GM18499 (cell line): ENCODE data around the gene CTTN.

Experiments used
- ATAC-seq: cut with Tn5 transposase; IDR thresholded peaks from one replicate; pipeline ENCODE4 v1.9.1; 2021; ENCODE audit warnings: moderate number of reproducible peaks; ENCODE audit not compliant: insufficient read depth, unreplicated experiment

The CTTN gene

GRCh38 chr11:70423523-70424505, 25.5 kb downstream of the CTTN start:
- ATAC-seq = no peak

GRCh38 chr11:70424765-70425344, 26.5 kb downstream of the CTTN start:
- no peak for ATAC-seq

DNA sequence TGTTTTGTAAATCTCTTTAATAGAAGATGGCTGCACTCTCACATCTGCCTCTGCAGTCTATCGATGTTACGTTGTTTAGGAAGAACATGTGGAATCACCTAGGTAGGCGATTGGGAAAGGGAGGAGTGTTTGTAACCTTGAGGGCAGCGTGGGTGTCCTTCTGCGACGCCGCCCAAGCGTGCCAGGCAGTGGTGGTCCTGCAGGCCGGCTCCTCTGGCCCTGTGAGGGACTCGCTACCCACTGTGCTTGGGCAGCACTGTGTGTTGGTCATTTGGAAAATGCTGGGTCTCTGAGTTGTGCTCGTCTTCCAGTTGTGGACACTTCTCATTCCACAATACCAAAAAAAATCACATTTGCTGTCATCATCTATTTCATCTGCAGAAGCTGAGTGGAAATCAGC, 29.1 kb downstream of the CTTN start:
- ATAC-seq = no peak

- ATAC-seq = no peak
These were observed 30.5 kb downstream of the CTTN start for GRCh38 chr11:70428701-70429427.

- ATAC-seq = no peak
These were observed 31.0 kb downstream of the CTTN start for GRCh38 chr11:70429428-70429705.

DNA sequence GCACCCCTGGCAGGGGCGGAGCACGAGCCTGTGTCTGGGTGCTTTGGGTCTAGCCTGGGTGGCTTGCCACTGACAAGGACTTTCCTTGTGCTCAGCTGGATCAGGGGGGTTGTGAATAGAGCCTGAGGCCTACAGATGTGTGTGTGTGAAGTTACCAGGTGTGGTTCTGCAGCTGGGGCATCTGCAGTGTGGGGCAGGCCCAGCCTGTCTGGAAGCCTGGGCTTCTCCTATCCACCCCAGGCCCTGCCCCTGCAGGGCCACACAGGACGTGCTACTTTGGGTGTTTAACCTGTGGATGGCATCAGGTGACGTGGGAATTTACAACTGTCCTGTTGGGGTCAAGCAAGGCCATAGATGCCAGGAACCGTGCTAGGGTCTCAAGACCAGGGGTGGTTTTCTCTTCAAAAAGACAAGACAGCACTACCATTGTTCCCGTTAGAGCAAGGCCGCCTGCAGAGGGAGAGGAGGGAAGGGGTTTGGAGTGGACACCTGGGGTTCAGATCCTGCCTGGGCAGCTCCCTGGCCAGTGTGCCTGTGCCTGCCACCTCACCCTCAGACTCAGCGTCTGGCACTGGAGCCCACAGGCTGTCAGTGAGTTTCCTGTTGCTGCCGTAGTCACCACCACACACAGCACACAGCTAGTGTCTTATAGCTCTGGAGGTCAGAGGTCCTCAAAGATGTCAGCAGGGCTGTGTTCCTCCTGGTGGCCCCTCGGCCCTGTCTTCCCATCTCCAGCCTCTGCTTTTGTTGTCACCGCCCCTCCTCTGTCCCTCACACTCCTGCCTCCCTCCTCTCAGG, 31.6 kb downstream of the CTTN start:
- ATAC-seq = no peak

DNA sequence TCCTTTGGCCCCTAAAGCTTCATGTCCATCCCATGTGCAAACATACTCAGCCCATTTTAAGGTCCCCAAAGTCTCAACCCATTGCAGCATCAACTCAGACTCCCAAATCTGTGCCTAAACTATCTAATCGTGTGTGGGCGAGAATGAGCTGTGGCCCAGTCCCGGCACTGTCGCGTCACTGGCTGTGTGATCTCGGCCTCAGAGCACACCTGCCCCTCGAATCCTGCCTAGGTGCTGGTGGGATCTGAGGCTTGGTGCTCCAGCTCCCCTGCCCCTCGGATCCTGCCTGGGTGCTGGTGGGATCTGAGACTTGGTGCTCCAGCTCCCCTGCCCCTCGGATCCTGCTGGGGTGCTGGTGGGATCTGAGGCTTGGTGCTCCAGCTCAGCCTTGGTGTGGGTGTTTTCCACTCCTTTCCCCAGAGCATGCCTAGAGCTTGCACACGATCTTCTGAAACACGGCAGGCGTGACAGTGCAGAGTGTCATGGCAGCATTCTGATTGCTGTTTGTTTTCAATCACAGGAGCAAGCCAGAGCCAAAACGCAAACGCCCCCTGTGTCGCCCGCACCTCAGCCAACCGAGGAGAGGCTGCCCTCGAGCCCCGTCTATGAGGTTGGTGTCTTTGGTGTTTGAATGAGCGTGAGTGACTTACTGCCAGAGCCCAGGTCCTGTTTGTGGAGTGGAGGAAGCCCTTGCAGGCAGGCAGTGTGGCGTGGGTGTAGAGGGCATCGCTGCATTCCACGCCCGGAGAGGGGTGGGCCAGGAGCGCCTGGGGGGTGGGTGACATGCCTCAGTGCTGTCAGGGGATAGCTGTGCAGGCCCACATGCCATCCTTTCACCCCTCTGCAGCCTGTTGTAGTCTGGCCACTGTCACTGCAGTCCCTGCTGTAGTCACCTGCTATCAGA, 32.6 kb downstream of the CTTN start:
- no peak for ATAC-seq

DNA sequence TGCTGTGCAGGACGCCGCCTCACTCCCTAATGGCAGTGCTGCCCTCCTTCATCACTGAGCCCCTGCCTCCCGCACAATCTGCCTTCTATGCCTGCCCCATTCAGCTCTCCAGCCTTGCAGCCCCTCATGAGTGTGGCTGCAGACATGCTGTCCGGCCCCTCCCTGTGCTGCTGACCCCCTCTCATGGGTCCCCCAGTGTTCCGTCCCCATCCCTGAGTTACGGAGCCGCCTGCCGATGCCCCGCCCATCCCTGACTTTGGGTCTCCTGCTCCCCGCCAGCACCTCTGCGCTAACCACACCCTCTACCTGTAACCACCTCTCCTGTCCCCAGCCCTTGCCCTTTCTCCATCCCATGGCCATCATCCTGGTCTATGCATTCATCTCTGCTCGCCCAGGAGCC, 33.3 kb downstream of the CTTN start:
- ATAC-seq = no peak

DNA sequence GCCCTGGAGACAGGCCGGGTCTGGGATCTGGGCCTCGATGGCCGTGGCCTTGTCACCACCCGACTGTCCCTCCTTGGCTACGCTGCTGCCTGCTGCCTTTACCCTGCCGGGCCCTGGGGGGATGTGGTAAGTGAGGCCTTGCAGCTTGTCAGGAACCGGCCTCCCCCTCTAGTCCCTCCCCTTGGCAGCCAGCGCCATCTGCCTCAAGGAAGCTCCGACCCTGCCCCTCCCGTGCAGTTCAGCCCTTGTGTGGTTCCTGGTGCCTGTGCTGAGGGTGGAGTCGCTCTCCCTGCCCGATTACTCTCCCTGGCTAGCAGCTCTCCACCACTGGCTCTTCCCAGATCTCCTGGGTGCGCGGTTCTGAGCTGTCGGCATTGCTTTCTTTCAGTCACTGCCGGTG, 33.7 kb downstream of the CTTN start:
- no peak for ATAC-seq

DNA sequence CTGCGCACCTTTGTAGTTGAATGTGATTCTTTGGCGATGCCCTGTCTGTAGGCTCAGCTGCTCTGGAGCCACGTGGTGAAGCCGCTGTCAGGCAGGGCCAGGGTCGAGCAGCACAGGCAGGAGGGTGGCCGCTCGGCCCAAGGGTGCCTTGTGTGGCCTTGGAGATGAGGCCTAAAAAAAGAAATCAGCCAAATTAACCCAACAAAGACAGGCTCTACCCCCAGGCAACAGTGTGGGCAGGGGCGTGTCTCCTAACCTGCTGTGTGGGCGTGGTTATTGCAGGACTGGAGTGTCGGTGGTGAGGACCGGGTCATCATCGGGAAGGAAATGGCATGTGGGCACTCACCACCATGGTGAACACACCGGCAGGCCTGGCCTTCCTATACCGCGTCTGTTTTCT, 34.3 kb downstream of the CTTN start:
- ATAC-seq = no peak

GRCh38 chr11:70433038-70433437, 34.7 kb downstream of the CTTN start:
- ATAC-seq = no peak

DNA sequence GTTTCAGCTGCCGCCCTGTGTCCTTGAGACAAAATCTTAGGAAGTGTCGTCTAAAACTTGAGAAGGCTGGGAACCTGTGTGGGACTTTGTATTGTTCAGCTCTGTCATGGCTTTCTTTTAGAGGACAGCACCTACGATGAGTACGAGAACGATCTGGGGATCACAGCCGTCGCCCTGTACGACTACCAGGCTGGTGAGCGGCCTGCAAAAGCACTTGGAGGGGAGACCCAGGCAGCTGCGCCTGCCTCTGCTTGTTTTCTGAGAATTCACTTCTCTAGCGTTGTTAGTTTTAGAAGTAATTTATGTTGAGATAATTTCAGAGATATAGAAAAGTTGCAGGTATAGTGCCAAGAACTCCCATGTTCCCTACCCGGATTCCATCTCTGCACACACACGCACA, 35.2 kb downstream of the CTTN start:
- no peak for ATAC-seq

DNA sequence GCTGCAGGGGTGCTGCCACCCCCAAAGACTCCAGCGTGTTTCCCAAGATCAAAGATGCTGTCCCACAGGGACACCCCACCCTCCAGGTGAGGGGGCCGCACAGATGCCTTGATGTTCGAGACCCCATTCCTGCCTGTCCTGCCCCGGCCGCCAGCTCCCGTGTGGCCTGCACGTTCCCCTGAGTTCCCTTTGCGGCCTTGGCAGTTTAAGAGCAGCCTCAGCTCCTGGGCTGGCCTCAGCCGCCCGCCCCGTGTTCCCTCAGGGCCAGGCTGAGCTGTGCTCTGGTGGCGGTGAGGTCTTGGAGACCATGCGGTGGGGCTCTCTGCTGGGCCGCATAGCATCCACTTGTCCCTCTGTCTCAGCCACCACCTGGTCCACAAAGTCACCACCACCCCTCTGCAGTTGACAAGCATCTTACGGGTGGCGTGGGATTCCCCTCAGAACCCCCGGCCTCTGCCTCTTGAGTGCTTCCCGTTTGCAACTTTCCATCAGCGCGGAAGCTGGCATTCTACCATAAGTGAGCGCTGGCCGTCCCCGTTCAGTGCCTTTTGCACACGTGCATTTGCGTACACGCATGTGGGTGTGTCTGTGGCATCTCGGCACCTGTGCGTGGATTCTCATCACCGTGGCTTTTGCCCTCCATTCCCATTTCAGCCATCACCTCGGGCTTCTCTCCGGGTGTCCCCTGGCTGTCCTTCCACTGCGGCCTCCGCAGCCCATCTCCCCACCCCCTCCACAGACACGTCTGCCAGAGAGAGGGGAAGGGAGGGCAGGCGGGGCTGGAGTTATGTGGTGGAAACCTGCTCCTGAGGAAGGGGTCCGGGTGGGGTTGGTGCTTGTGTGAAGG, 35.9 kb downstream of the CTTN start:
- no peak for ATAC-seq

DNA sequence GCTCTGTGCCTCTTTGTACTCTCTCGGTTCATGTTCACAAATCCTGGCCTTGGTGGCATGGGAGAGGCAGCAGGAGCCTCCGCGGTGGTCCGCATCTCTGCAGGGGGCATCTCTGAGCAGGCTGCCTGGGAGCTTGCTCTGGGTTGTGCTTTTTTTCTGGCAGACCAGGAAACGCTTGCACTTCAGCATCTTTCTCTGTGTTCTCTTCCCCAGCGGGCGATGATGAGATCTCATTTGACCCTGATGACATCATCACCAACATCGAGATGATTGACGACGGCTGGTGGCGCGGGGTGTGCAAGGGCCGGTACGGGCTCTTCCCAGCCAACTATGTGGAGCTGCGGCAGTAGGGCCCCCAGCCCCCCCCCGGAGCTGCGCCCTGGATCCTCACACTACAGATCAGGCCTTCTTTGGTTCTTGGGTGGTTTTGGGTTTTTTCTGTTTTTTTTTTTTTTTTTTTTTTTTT, 36.5 kb downstream of the CTTN start:
- ATAC-seq = no peak

- no peak for ATAC-seq
These were observed 37.0 kb downstream of the CTTN start for GRCh38 chr11:70435361-70435760.

DNA sequence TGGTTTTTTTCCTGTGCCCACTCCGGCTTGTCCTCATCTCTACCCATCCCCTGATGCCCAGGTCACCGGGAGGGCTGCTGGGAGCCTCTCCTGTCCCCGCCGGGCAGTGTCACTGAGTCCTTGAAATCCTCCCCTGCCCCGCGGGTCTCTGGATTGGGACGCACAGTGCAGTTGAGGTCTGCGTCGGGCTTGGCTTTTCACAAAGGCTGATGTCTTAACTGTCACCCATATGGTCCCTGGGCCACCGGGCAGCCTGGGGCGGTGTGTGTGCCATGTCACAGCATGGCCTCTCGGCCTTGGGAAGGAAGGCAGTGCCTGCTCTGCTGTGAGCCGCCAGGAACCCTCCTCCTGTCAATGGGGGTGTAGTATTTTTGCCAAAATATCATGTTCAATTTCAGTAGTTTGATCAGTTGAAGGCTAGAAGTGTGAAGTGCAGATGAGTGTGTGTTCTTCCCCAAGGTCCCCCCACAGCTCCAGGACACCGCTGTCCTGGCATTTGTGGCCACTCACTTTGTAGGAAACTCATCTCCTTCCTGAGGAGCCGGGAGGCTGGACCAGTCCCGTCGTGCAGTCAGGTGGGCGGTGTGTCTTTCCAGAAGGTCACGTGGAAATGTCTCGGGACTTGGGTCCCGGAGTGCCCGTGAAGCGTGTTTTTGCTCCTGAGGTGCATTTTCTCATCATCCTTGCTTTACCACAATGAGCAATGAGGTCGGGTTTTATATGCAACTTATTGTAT, 37.6 kb downstream of the CTTN start:
- no peak for ATAC-seq

DNA sequence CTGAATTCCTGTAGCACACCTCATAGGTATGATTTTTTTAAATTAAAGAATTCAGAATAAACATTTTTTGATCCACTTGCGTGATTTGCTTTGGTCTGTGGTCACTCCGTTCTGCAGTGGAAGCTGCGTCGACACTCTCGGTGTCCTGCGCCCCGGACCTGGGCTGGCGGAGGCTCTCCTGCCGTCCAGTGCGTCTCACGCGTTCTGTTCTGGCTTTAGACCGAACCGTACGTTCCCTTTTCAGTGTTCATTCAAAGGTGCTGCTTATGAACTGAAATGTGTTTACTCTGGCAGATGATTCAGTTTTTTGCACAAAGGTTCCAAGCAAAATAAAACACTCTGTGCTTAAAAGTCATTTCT, 38.2 kb downstream of the CTTN start:
- ATAC-seq = no peak
